Fibroblast of skin of right biceps (primary cell): ENCODE measurements around the gene HERC4.
A peak's percentile ranks its signal among the peaks of the same experiment; 100 is the strongest.
"Not testable (repeated sequence)": the region's sequence is repeated elsewhere in the genome, so short reads cannot be mapped to it uniquely, and the experiment has no call there.

ENCODE experiments used
- DNase-seq: peaks from one replicate; pipeline ENCODE4 v3.0.0-alpha.2; 2013

Gene HERC4

DNA sequence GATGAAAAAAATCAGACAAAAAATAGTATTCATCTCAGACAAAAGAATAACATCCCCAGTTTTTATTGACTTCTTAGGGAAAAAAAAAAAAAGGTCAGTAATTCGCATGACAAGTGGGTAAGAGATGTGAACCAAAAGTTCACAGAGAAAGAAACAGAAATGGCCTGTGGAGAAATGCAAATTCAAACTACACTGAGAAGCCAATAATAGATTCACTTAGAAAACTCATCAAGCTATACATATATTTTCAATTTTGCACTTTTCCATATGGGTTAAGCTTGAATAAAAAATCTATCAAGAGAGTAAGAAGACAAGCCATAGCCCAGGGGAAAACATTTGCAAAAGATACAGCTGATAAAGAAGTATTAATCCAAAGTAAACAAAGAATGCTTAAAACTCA, 28.0 kb downstream of the HERC4 start:
- no peak for DNase-seq

DNA sequence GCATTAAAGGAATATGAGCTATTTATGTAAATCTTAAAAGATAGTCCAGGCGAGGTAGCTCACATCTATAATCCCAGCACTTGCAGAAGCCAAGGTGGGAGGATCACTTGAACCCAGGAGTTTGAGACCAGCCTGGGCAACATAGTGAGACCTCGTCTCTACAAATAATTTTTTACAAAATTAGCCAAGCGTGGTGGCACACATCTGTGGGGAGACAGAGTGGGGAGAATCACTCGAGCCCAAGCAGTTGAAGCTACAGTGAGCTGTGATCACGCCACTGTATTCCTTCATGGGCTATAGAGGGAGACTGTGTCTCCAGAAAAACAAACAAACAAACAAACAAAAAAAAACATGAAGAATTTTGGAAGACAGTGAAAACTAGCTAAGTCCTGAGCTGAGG, 28.4 kb downstream of the HERC4 start:
- DNase-seq = no peak

DNA sequence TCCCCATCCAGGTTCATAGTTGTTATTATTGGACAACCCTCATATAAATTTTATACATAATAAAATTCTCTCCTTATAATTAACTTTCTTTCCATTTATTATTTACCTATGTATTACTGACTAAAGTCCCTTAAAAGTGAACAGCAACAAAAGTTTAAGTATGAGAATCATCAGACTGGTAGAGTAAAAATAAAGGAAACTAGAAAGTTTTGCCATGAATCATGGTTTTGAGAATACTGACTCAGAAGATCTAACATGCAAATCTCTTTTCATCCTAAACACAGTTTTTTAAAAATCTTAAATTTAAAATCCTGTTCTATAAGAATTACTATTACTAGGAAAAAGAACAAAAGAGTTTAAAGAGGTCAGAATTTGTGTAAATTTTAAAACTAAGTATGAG, 32.1 kb downstream of the HERC4 start:
- DNase-seq = peak; percentile 43

DNA sequence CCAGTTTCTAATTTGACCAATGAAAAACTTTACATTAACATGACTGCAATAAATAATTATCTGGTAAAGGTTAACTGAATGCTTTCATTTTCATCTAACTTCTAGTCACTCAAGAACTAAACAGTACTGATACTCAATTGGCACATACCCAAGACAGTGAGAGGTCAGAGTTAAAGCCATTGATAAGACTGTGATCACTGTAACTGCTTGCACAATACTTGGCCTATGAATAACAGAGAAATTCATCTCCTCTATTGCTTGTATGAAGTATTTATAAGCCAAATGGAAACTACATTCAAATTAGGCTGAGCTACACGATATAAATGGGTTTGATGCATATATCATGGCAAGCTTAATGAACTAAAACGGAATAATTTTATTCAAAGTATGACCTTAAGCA, 43.0 kb downstream of the HERC4 start:
- no peak for DNase-seq

DNA sequence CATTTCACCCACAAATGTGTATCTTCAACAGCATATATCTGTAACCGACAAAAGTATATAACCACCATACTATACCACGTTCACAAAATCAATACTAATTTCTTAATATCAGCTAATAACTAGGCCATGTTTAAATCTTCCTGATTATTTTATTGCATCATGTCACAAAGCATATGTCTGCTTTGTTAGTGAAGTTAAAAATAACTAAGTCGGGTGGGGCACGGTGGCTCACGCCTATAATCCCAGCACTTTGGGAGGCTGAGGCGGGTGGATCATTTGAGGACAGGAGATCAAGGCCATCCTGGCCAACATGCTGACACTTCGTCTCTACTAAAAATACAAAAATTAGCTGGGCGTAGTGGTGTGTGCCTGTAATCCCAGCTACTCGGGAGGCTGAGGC, 47.7 kb downstream of the HERC4 start:
- DNase-seq = no peak

DNA sequence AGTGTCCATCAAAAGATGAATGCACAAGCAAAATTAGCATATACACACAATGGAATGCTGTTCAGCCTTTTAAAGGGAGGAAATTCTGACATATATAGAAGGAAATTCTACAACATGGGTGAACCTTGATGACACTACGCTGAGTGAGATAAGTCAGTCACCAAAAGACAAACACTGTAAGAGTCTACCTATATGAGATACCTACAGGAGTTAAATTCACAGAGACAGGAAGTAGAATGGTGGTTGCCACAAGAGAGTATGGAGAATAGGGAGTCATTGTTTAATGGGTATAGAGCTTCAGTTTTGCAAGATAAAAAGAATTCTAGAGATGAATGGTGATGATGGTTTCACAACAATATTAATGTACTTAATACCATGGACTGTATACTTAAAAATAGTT, 51.8 kb downstream of the HERC4 start:
- no peak for DNase-seq

DNA sequence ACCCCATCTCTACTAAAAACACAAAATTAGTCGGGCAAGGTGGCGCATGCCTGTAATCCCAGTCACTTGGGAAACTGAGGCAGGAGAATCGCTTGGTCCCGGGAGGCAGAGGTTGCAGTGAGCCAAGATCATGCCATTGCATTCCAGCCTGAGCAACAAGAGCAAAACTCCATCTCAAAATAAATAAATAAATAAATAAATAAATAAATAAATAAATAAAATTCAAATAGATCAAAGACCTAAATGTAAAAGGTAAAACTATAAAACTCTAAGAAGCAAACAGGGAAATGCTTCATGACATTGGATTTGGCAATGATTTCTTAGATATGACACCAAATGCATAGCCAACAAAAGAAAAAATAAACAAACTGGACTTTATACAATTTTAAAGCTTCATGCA, 52.8 kb downstream of the HERC4 start:
- DNase-seq = not testable (repeated sequence)

DNA sequence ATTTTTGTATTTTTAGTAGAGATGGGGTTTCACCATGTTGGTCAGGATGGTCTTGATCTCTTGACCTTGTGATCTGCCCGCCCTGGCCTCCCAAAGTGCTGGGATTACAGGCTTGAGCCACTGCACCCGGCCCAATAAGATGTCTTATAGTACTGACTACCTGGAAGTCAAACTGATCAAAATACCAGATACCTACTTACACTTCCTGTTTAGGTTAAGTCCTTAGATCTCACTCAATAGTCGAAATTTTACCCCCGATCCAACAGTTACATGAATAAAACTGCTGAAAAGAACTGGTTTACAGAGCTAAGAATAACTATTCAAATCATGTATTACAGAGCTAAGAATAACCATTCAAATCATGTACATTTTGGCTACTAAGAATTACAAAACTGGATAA, 58.6 kb downstream of the HERC4 start:
- not testable (repeated sequence) for DNase-seq

DNA sequence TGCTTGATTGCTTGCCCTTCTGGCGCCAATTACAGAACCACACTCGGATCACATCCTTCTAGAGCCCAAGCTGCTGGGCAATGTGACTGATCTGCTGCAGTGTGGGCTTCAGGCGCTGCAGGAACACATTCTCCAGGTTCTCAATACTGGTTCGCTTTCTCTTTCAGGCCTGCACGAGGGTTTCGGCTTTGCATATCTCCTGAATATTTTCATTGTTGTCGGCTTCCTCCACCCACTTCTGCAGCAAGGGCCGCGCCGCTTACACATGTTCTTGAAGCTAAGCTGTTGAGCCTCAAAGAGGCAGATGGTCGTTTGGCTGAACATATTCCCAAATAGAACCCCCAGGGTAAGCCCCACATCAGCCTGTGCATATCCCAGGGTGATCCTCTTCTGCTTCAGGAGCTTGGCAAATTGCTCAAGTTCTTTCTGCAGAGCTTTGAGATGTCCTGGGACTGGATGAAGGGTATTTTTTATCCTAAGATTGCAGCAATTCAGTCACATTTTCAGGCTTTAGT, 64.6 kb downstream of the HERC4 start:
- no peak for DNase-seq

DNA sequence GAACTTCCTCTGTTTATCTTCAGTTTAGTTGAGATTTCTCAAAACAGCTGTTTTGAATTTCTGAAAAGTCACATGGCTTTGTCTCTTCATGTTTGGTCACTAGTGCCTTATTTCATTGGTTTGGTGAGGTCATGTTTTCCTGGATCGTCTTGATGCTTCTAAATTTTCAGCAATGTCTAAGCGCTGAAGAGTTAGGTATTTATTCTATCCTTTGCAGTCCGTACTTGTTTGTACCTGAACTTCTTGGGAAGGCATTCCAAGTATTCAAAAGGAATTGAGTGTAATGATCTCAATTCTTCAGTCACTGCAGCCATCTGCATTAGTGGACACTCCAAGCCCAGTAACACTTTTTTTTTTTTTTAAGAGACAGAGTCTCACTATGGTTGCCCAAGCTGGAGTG, 67.7 kb downstream of the HERC4 start:
- DNase-seq = no peak

DNA sequence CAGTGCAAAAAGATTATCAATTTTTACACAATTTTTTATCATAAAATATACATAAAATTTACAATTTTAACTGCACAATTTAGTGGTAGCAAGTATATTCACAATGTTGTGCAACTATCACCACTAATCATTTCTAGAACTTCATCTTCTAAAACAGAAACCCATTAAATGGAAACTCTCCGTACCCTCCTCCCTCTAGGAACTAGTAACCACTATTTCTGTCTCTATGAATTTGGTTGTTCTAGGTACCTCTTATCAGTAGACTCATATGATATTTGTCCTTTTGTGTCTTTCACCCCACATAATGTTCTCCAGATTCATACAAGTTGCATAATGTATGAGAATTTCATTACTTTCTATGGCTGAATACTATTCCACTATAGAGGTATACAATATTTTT, 73.5 kb downstream of the HERC4 start:
- DNase-seq = no peak

DNA sequence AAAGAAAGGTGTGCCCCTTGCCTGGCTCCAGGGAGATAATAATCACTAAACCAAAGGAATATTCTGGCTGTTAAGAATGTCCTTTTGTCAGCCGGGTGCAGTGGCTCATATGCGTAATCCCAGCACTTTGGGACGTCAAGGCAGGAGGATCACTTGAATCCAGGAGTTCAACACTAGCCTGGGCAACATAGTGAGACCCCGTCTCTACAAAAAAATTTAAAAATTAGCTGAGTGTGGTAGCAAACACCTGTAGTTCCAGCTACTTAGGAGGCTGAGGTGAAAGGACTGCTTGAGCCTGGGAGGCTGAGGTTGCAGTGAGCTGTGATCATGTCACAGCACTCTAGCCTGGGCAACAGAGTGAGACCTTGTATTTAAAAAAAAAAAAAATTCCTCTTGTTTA, 74.1 kb downstream of the HERC4 start:
- DNase-seq = no peak

DNA sequence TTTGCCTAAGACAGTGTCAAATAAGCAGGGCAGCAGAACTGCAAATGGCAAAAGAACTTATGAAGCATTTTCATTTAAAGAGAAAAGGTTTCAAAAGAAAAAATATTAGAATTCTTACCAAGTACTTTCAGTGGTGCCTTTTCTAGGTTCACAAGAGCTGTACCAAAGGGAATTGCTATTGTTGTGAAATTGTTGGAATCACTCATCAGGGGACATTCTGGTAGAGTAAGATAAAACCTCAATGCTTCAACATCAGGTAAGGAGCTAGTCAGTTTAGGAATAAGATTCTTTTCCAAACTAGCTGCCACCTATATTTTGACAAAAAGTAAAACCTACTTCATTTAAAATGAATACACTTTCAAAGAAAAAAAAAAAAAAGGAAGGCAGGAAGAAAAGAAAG, 85.0 kb downstream of the HERC4 start:
- DNase-seq = no peak

DNA sequence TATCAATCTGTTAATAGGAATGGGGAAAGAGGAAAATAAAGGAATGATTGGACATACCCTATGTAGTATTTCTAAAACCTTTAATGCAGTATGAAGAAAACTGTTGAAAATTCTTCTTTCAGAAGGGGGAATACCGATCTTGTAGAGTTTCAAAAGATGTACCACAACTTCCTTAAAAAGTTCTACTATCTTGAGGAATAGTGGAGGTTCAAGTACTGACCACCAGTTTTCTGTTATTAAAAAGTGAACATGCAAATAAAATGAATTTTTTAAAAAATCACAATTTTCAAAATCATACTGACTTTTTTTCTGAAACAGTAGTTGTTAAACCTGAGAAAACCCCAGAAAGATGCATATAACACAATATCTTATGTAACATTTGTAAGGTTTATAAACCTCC, 86.5 kb downstream of the HERC4 start:
- DNase-seq = no peak

DNA sequence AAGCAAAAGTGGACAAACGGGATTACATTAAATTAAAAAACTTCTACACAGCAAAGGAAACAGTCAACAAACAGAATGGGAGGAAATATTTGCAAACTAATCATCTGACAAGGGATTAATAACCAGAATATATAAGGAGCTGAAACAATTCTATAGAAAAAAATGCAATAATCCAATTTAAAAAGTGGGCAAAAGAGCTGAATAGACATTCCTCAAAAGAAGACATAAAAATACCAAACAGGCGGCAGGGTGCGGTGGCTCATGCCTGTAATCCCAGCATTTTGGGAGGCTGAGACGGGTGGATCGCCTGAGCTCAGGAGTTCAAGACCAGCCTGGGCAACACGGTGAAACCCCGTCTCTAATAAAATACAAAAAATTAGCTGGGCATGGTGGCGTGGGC, 92.5 kb downstream of the HERC4 start:
- DNase-seq = not testable (repeated sequence)

DNA sequence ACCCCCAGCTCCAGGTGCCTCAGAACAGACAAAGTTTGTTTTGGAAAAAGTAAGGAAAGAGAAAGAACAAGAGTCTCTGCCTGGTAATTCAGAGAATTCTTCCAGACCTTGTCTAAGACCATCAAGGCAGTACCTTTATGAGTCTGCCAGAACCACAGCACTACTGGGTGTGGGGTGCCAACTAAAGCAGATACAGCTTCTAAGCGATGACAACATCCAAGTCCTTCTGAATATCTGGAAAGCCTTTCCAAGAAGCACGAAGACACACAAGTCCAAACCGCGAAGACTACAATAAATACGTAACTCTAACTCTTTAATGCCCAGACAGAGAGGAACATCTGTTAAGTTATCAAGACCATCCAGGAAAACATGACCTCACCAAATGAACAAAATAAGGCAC, 96.3 kb downstream of the HERC4 start:
- DNase-seq = no peak

DNA sequence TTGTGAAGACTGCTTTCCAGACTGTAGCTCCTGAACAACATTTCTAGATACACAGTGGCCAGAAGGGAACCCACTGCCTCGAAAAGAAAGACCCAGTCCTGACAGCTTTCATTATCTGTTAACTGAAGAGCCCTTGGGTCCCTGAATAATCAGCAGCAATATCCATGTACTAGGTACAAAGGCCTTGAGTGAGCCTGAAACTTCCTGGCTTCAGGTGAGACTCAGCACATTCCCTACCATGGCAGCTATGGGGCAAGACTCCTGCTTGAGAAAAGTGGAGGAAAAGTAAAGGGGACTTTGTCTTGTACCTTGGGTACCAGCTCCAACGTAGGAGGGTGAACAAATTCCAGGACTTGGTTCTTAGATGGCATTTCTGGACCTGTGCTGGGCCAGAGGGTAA, 97.8 kb downstream of the HERC4 start:
- no peak for DNase-seq

DNA sequence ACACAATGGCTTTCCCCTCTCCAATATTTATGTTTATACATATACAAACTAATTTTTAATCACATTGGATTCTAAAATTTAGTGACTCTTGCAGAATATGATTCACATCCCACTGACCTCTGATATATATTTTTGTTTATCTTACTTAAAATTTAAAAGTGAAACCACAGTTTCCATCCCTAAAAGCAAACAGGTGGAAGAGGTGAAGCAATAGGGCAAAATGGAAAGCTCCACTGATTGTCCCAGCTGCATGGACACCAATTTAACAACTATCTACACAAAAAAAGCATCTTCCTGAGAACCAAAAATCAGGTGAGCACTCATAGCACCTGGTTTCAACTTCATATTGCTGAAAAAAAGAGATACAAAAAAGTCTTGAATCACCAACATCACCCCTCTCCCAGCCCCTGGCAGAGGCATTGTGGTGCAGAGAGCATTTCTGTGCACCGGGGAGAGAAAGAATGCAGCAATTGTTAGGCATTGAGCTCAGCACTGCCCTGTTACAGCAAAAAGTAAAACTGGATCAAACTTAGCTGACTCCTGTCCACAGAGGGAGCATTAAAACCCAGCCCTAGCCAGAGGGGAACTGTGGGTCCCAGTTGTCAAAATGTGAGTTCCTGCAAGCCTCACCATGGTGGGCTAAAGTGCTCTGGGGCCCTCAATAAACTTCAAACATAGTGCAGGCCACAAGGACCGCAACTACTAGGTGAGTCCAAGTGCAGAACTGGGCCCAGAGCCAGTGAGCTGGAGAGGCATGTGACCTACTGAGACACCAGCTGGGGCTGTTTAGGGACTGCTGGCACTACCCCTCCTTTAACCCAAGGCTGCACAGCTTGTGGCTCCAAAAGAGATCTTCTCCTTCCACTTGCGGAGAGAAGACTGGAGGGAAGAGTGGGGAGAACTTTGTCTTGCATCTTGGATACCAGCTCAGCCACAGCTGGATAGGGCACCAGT, 98.5 kb downstream of the HERC4 start:
- DNase-seq = no peak

DNA sequence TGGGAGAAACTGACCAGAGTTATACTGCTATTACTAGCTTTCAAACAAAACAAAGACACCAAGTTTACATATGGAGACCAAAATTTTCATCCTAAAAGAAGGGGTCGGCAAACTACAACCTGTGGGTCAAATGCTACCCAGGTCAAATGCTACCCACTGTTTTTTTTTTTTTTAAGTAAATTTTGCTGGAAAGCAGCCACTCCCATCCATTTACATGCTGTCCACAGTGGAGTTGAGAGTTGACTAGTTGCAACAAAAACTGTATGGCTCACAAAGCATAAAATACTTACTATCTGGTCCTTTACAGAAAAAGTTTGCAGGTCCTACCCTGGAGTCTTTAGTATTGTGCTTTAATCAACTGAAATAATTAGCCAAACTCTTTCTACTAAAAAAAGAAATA, 99.2 kb downstream of the HERC4 start:
- DNase-seq = no peak

DNA sequence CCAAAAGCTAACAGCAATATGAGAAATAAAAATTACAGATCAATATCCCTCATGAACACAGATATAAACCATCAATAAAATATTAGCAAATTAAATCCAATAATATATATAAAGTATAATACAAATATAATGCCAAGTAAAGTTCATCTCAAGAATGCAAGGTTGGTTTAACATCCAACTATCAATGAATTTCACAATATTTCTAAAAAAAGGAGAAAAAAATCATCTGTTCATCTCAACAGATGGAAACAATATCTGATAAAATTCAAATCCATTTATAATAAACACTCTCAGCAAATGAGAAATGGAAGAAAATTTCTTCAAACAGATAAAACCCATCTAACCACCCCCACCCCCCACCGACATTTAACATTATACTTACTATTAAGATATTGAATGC, 103.8 kb downstream of the HERC4 start:
- no peak for DNase-seq

DNA sequence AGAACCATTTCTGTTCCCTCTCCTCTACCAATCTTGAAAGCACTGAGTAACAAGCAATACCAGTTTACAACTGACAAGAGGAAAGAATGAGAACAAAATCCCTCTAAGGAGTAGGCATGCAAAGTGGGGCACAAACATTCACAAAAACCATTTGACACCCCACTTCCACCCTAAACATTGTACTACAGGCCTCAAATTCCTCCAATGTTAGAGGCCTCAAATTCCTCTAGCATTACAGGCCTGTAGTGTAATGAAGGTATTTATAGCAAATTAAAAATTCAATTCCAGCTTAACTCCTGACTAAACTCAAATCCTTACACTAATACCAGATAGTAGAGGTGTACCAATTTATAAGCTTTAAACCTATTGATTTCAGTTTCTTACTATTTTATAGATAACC, 105.2 kb downstream of the HERC4 start:
- peak; percentile 9 for DNase-seq

DNA sequence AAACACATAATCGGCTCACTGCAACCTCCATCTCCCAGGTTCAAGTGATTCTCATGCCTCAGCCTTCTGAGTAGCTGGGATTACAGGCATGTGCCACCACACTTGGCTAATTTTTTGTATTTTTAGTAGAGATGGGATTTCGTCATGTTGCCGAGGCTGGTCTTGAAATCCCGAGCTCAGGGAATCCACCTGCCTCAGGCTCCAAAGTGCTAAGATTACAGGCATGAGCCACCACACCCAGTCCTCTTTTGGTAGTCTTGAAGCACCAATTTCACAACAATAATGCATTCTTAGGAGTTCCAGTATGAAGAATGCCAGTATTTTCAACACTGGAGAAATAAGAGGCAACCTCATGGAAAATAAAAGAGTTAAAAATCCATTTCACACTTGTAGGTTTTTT, 109.0 kb downstream of the HERC4 start:
- DNase-seq = not testable (repeated sequence)

DNA sequence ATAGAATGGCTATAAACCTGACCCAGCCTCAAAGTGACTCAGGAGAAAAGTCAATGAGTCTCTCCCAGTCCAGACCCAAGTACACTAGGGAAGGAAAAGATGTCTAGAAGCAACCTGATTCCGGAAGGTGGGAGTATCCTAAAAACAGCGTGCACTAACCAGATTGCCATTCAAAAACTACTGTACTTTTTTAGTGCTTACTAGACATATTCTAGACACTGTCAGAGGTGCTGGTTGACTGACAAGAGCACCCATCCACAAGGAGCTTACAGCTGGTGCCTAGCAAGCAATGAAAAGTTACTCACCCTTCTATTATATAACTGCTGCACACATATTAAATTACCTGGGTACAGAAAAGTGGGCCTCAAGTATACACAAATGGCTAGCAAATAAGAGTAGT, 109.6 kb downstream of the HERC4 start:
- DNase-seq = no peak

DNA sequence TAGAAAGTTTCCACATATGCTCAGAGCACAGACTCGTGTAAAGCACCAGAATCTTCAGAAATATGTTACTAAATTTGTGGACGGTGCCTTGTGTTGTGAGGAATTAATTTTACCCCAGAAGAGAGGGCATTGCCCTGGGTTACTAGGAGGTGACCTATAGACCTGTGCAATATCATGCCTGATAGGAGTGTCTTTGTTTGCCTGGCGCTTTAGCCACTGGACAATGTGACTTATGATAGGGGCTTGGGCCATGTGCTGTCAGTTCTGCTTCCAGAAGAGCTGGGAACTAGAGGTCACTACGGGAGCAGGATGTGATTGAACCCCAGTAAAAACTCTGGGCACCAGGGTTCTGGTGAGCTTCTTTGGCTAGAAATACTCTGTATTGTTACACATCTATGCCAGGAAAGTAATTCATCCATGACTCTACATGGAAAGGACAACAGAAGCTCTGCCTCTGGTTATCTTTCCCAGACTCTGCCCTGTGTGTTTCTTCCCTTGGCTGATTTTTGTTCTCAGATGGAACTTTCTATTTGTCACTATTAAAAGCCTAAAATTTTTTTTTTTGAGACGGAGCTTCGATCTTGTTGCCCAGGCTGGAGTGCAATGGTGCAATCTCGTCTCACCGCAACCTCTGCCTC, 115.1 kb downstream of the HERC4 start:
- DNase-seq = no peak
